CD4-positive, CD25-positive, alpha-beta regulatory T cell (primary cell): ENCODE measurements around the gene MAP3K13. TPM values are rescaled to one million over a fixed set of nuclear protein-coding genes. Genes with fewer than 3 reads are reported as not detected.
A peak's percentile ranks its signal among the peaks of the same experiment; 100 is the strongest.
"Not testable (repeated sequence)": the region's sequence is repeated elsewhere in the genome, so short reads cannot be mapped to it uniquely, and the experiment has no call there.

Experiments
- ATAC-seq, 2 donors: fragments of 150-1000 bp; cut with Tn5 transposase; one replicate each; pipeline ENCODE4 v1.10.0; 2021; ENCODE audit warnings: low read depth in 2 of 2, moderate number of reproducible peaks in 2 of 2, moderate library complexity in 1 of 2
- DNase-seq, 3 donors: peaks; one replicate each; pipeline versions ENCODE4 v3.0.0 to v3.0.0-alpha.2; 2012 to 2022; ENCODE audit warnings: mixed read lengths in 1 of 3
- H3K27ac ChIP-seq: one replicate; pipeline ENCODE4 v1.7.0; 2013; ENCODE audit warnings: mild to moderate bottlenecking, low read length; ENCODE audit not compliant: insufficient read depth, poor library complexity, severe bottlenecking
- H3K27me3 ChIP-seq: one replicate; pipeline ENCODE4 v1.7.0; 2013; ENCODE audit warnings: low read length; ENCODE audit not compliant: control insufficient read depth, insufficient read depth
- H3K36me3 ChIP-seq: one replicate; pipeline ENCODE4 v1.7.0; 2013; ENCODE audit warnings: mild to moderate bottlenecking, low read length, moderate library complexity; ENCODE audit not compliant: control insufficient read depth, insufficient read depth
- H3K4me1 ChIP-seq: 2 replicates; pipeline ENCODE4 v1.7.0; 2013; ENCODE audit warnings: mild to moderate bottlenecking, low read length; ENCODE audit not compliant: insufficient read depth, control insufficient read depth, poor library complexity, severe bottlenecking
- H3K4me3 ChIP-seq: one replicate; pipeline ENCODE4 v1.7.0; 2013; ENCODE audit warnings: low read depth, mild to moderate bottlenecking, low read length, moderate library complexity
- H3K9me3 ChIP-seq, 2 experiments: 1 replicate in 1 of 2; 2 replicates in 1 of 2; pipeline ENCODE4 v1.7.0; 2013; ENCODE audit warnings: low read length in 2 of 2, mild to moderate bottlenecking in 1 of 2, moderate library complexity in 1 of 2; ENCODE audit not compliant: control insufficient read depth in 2 of 2
- H3K27ac Mint-ChIP-seq, 3 donors: one replicate each; pipeline ENCODE4 v1.8.0; 2020 to 2022; ENCODE audit warnings: mild to moderate bottlenecking in 3 of 3, mixed read lengths in 3 of 3, moderate library complexity in 2 of 3
- H3K27me3 Mint-ChIP-seq: one replicate; pipeline ENCODE4 v1.8.0; 2022; ENCODE audit warnings: mild to moderate bottlenecking, mixed read lengths
- H3K36me3 Mint-ChIP-seq: one replicate; pipeline ENCODE4 v1.8.0; 2020; ENCODE audit warnings: mixed read lengths
- H3K4me1 Mint-ChIP-seq, 4 donors: one replicate each; pipeline ENCODE4 v1.8.0; 2020 to 2022; ENCODE audit warnings: mixed read lengths in 4 of 4, mild to moderate bottlenecking in 1 of 4
- H3K4me3 Mint-ChIP-seq, 4 donors: one replicate each; pipeline ENCODE4 v1.8.0; 2020 to 2022; ENCODE audit warnings: mild to moderate bottlenecking in 4 of 4, mixed read lengths in 4 of 4, moderate library complexity in 3 of 4
- H3K9me3 Mint-ChIP-seq, 7 donors: one replicate each; pipeline ENCODE4 v1.8.0; 2020 to 2022; ENCODE audit warnings: mixed read lengths in 7 of 7, mild to moderate bottlenecking in 3 of 7, moderate library complexity in 2 of 7
- polyA plus RNA-seq, 4 donors: library from polyadenylated mRNA; unstranded; fragments of 300-500 nt; fragmentation: Illumina TruSeq; gene quantifications; one replicate each; pipeline ENCODE4 v1.2.3, GENCODE V29; 2021
- total RNA-seq: library from RNA; stranded (reverse); gene quantifications from one replicate; pipeline ENCODE4 v1.2.3, GENCODE V29; 2022

Gene MAP3K13
- total and polyA plus RNA-seq, 5 donors from 2014 or later, result 3.7 to 29.7 (median 22.2) TPM

DNA sequence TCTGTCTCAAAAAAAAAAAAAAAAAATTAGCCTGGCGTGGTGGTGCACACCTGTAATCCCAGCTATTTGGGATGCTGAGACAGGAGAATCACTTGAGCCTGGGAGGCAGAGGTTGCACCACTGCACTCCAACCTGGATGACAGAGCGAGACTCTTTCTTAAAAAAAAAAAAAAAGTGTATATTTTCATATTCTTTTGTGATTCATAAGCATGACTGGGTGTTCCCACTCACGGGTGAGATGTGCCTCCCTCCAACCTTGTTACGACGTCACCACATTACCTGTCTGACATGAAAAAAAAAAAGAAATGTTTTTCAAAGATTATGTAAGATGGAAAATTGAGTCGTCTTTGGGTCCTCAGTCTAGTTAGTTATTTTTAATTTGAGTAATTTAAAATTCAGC is 79.1 kb downstream of the MAP3K13 start:
- no peaks in the 10 kb centered on the region for H3K9me3 ChIP-seq
- Mint-ChIP-seq H3K27me3 (peaks cover 5% of the 10 kb centered on the region), H3K36me3 (no peaks in the 10 kb centered on the region), H3K4me3 (no peak overlapping the region), H3K9me3 (peaks cover 0 to 2% (median 0%) of the 10 kb centered on the region in 7 donors), H3K4me1 (no peaks in the 10 kb centered on the region), H3K27ac (no peak overlapping the region)
- no peaks in the 10 kb centered on the region for H3K4me1 ChIP-seq
- ATAC-seq (no peak), DNase-seq (no peak)
- H3K36me3 ChIP-seq, result no peaks in the 10 kb centered on the region
- no peak overlapping the region for H3K27ac ChIP-seq
- H3K4me3 ChIP-seq, result no peak overlapping the region
- no peaks in the 10 kb centered on the region for H3K27me3 ChIP-seq

DNA sequence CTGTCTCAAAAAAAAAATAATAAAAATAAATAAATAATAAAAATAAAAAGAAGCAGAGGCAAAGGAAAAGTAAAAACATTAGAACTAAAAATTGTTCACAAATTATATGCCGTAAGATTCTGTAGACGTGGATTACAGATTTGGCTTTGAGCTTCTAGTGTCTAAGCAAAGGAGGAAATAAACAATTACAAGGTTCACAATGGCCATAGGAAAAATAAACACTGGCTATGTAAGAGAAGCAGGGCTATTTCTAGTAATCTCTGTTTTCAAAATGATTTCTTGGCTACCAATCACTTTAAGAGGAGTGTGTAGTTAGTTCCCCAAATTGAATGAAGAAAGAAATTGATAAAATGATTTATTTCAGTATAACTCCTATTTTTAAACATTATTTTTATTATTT is 81.4 kb downstream of the MAP3K13 start:
- no peaks in the 10 kb centered on the region for H3K36me3 ChIP-seq
- H3K9me3 ChIP-seq, result no peaks in the 10 kb centered on the region
- no peaks in the 10 kb centered on the region for H3K36me3 Mint-ChIP-seq
- H3K27ac Mint-ChIP-seq, result no peak overlapping the region
- no peak for ATAC-seq
- H3K9me3 Mint-ChIP-seq, result no peaks in the 10 kb centered on the region
- no peaks in the 10 kb centered on the region for H3K27me3 ChIP-seq
- H3K27ac ChIP-seq, result no peak overlapping the region
- H3K27me3 Mint-ChIP-seq, result no peaks in the 10 kb centered on the region
- no peaks in the 10 kb centered on the region for H3K4me1 Mint-ChIP-seq
- DNase-seq, result no peak
- no peak overlapping the region for H3K4me3 Mint-ChIP-seq
- H3K4me1 ChIP-seq, result no peaks in the 10 kb centered on the region
- no peak overlapping the region for H3K4me3 ChIP-seq

DNA sequence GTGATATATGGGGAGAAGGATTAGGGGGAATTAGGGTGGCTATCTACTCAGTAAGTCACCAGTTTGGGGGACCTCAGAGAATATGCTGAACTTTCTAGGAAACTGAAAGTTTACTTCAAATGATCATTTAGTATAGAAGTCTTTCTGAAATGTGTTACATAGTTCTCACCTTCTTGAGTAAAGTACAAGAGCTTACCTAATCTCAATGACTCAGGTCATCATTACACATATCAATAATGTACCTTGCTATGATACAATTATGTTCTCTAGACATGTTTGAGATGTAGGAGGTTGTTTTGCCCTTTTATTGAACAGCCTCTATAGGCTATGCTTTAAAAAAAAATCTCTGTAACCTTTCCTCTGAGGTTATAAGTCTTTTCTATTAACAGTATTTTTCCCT is 85.2 kb downstream of the MAP3K13 start:
- Mint-ChIP-seq H3K27ac (no peak overlapping the region), H3K4me3 (no peak overlapping the region), H3K9me3 (no peaks in the 10 kb centered on the region), H3K27me3 (no peaks in the 10 kb centered on the region), H3K4me1 (no peaks in the 10 kb centered on the region), H3K36me3 (no peaks in the 10 kb centered on the region)
- ATAC-seq (no peak), DNase-seq (no peak)
- Histone ChIP-seq H3K9me3 (no peaks in the 10 kb centered on the region), H3K4me3 (no peak overlapping the region), H3K4me1 (no peaks in the 10 kb centered on the region), H3K36me3 (no peaks in the 10 kb centered on the region), H3K27ac (no peak overlapping the region), H3K27me3 (no peaks in the 10 kb centered on the region)

DNA sequence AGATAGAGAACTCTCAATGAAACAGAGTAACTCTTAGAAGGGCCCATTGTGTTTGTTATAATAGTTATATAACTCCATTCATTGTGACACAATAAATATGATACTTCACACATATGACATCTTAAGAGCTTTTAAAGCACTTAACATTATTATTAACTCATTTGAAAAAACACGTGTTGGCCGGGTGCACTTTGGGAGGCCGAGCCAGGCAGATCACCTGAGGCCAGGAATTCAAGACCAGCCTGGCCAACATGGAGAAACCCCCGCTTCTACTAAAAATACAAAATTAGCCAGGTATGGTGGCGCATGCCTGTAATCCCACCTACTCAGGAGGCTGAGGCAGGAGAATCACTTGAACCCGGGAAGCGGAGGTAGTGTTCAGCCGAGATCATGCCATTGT is 88.5 kb downstream of the MAP3K13 start:
- H3K27me3 ChIP-seq, H3K27me3 Mint-ChIP-seq, H3K27ac Mint-ChIP-seq, DNase-seq, H3K27ac ChIP-seq, H3K9me3 Mint-ChIP-seq, H3K4me3 ChIP-seq, H3K36me3 ChIP-seq, H3K9me3 ChIP-seq, H3K4me1 ChIP-seq, ATAC-seq, H3K36me3 Mint-ChIP-seq, H3K4me3 Mint-ChIP-seq, H3K4me1 Mint-ChIP-seq: not testable (repeated sequence)

DNA sequence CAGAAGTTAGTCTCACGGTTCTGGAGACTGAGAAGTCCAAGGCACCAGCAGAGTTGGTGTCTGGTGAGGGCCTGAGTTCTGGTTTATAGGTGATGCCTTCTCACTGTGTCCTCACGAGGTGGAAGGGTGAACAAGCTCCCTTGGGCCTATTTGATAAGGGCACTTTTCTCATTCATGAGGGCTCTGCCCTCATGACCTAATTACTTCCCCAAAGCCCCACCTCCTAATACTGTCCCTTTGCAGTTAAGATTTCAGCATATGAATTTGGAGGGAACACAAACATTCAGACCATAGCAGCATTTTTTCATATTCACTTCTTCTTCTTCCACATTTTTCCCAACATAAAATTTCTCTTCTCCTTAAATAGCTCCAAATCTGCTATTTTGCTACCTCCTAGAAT is 94.4 kb downstream of the MAP3K13 start:
- peak overlapping the region in 1 of 4 donors; percentile 21 for H3K4me3 Mint-ChIP-seq
- DNase-seq (no peak), ATAC-seq (no peak)
- H3K4me1 Mint-ChIP-seq, result no peaks in the 10 kb centered on the region
- H3K9me3 ChIP-seq, result no peaks in the 10 kb centered on the region
- H3K9me3 Mint-ChIP-seq, result no peaks in the 10 kb centered on the region
- H3K27ac Mint-ChIP-seq, result no peak overlapping the region
- H3K36me3 ChIP-seq, result no peaks in the 10 kb centered on the region
- no peak overlapping the region for H3K4me3 ChIP-seq
- no peaks in the 10 kb centered on the region for H3K4me1 ChIP-seq
- H3K27me3 Mint-ChIP-seq, result no peaks in the 10 kb centered on the region
- H3K36me3 Mint-ChIP-seq, result no peaks in the 10 kb centered on the region
- H3K27me3 ChIP-seq, result no peaks in the 10 kb centered on the region
- H3K27ac ChIP-seq, result no peak overlapping the region

DNA sequence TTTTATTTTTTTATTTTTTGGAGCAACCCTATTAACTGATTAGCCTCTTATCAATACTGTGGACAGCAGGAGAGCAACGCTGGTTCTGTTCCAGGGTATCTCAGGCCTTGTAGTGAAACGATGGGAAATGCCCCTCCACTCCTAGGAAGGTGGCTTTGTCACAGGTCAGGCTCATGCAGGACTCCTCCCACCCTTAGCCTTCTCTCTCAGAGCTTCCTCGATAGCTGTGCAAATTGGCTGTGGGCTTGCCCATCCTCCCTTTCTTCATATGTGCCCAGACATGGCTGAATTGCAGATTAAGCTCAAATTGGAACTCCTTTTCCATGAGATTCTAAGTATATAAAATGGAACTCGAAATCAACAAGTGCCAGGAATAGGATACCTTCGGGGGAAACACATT is 97.4 kb downstream of the MAP3K13 start:
- Histone ChIP-seq H3K36me3 (no peaks in the 10 kb centered on the region), H3K4me1 (no peaks in the 10 kb centered on the region), H3K9me3 (no peaks in the 10 kb centered on the region), H3K4me3 (no peak overlapping the region), H3K27me3 (no peaks in the 10 kb centered on the region), H3K27ac (no peak overlapping the region)
- Mint-ChIP-seq H3K36me3 (no peaks in the 10 kb centered on the region), H3K4me1 (no peaks in the 10 kb centered on the region), H3K27me3 (peaks cover 5% of the 10 kb centered on the region), H3K27ac (no peak overlapping the region), H3K9me3 (no peaks in the 10 kb centered on the region), H3K4me3 (no peak overlapping the region)
- DNase-seq (no peak), ATAC-seq (no peak)

DNA sequence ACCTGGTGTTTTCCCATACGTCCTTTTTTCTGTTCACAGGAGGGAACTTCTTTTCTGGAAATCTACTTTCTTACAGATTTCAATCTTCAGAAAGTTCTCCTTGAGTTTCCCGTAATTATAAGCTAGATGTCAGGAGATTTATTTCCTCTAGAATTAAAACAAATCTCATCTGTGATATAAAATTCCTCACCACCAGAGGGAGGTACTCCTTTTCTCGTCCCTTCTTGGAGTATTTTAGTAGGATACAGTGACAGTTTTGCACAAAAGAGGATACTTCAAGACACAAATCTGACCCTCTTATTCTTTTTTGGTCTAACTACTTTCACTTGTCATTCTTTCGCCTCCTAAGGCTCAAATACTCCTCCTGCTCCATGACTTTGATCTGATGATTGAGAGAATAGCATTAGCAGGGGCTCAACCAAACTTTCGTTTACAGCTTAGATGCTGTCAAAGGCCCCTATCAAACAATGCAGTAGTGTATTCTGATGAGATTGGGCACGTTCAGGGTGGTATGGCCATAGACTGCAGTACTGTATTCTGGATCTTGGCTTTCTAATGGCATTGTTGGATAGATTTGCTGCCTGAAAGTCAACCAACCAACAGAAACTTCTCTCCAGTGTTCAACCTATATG is 97.9 kb downstream of the MAP3K13 start:
- H3K27me3 Mint-ChIP-seq, result peaks cover 5% of the 10 kb centered on the region
- H3K4me1 Mint-ChIP-seq, result no peaks in the 10 kb centered on the region
- H3K27me3 ChIP-seq, result no peaks in the 10 kb centered on the region
- DNase-seq (peak in 1 of 3 donors; percentile 26), ATAC-seq (no peak)
- H3K4me1 ChIP-seq, result no peaks in the 10 kb centered on the region
- no peaks in the 10 kb centered on the region for H3K36me3 Mint-ChIP-seq
- H3K9me3 ChIP-seq, result no peaks in the 10 kb centered on the region
- H3K9me3 Mint-ChIP-seq, result no peaks in the 10 kb centered on the region
- no peak overlapping the region for H3K4me3 Mint-ChIP-seq
- no peak overlapping the region for H3K4me3 ChIP-seq
- H3K27ac Mint-ChIP-seq, result no peak overlapping the region
- H3K27ac ChIP-seq, result no peak overlapping the region
- no peaks in the 10 kb centered on the region for H3K36me3 ChIP-seq

DNA sequence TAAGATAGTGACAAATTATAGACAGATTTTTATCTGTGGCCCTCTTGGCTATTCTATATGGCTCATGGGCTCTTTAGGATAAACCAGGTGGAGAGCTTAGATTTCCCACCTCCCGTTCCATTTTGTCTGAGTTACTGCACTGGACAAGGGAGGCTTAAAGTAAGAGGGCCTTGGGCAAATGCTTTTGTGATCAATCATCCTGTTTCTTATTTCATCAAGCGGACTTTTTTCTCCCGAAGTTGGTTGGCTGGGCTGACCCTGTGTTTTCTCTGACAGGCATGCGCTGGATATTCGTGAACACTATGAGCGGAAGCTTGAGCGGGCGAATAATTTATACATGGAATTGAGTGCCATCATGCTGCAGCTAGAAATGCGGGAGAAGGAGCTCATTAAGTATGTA is 102.5 kb downstream of the MAP3K13 start:
- H3K4me3 ChIP-seq, result no peak overlapping the region
- no peaks in the 10 kb centered on the region for H3K9me3 ChIP-seq
- Mint-ChIP-seq H3K36me3 (no peaks in the 10 kb centered on the region), H3K27ac (no peak overlapping the region), H3K9me3 (no peaks in the 10 kb centered on the region), H3K4me1 (no peaks in the 10 kb centered on the region), H3K27me3 (peaks cover 5% of the 10 kb centered on the region), H3K4me3 (no peak overlapping the region)
- ATAC-seq, result no peak
- no peak for DNase-seq
- H3K27ac ChIP-seq, result no peak overlapping the region
- H3K36me3 ChIP-seq, result no peaks in the 10 kb centered on the region
- H3K27me3 ChIP-seq, result no peaks in the 10 kb centered on the region
- H3K4me1 ChIP-seq, result no peaks in the 10 kb centered on the region
